NCI-H1105 (cell line): Measurements from ENCODE around the gene STAP2.
"Not testable (repeated sequence)": the region's sequence is repeated elsewhere in the genome, so short reads cannot be mapped to it uniquely, and the experiment has no call there.

Experiments used
- DNase-seq: peaks from one replicate; lab custom pipeline; 2025; lab: John Stamatoyannopoulos, UW

STAP2 gene

GRCh38 chr19:4357921-4358326 lies 19.3 kb upstream of the STAP2 start:
- DNase-seq, result no peak

GRCh38 chr19:4357095-4357797 lies 18.6 kb upstream of the STAP2 start:
- no peak for DNase-seq

- DNase-seq, result no peak
Measured at GRCh38 chr19:4354897-4355296, 16.3 kb upstream of the STAP2 start.

- no peak for DNase-seq
Measured at GRCh38 chr19:4354282-4354681, 15.7 kb upstream of the STAP2 start.

GRCh38 chr19:4352701-4353121 lies 14.1 kb upstream of the STAP2 start:
- peak; percentile 34 for DNase-seq

- no peak for DNase-seq
Measured at GRCh38 chr19:4350726-4351125, 12.1 kb upstream of the STAP2 start.

GRCh38 chr19:4350111-4350510 lies 11.5 kb upstream of the STAP2 start:
- no peak for DNase-seq

GRCh38 chr19:4349225-4349624 lies 10.6 kb upstream of the STAP2 start:
- not testable (repeated sequence) for DNase-seq

GRCh38 chr19:4347521-4347920 lies 8.9 kb upstream of the STAP2 start:
- no peak for DNase-seq

GRCh38 chr19:4346020-4346383 lies 7.4 kb upstream of the STAP2 start:
- no peak for DNase-seq

- DNase-seq, result no peak
Measured at GRCh38 chr19:4345342-4346019, 6.9 kb upstream of the STAP2 start.

GRCh38 chr19:4343370-4344307 lies 5.0 kb upstream of the STAP2 start, which contains the start of gene MPND:
Gene MPND, plus strand, starts transcription at chr19:4343562. Its CDS starts 32 bp downstream, at chr19:4343594.
- peak; percentile 85 for DNase-seq

GRCh38 chr19:4342615-4343369 lies 4.2 kb upstream of the STAP2 start:
- DNase-seq, result peak; percentile 99

- no peak for DNase-seq
Measured at GRCh38 chr19:4342314-4342614, 3.6 kb upstream of the STAP2 start.

- no peak for DNase-seq
Measured at GRCh38 chr19:4337906-4338440, 654 bp downstream of the STAP2 start.

GRCh38 chr19:4334929-4335570 lies 3.6 kb downstream of the STAP2 start:
- DNase-seq, result no peak

GRCh38 chr19:4329858-4330257 lies 8.8 kb downstream of the STAP2 start:
- DNase-seq, result no peak

GRCh38 chr19:4328991-4329681 lies 9.5 kb downstream of the STAP2 start:
- DNase-seq, result not testable (repeated sequence)

GRCh38 chr19:4328243-4328990 lies 10.2 kb downstream of the STAP2 start:
- DNase-seq, result no peak

GRCh38 chr19:4327877-4328242 lies 10.8 kb downstream of the STAP2 start:
- DNase-seq, result no peak
